Gastrocnemius medialis (tissue), 4 donors: ENCODE measurements around the gene NDUFS6. TPM values are rescaled to one million over a fixed set of nuclear protein-coding genes. Genes with fewer than 3 reads are reported as not detected.

Source experiments
- ATAC-seq, 2 donors: fragments of 150-250 bp; one replicate each; pipeline ENCODE4 v1.9.1; 2016
- DNase-seq, 2 donors: peaks; one replicate each; pipeline ENCODE4 v3.0.0-alpha.2; 2019
- H3K27ac ChIP-seq, 4 donors: fragments of 200-600 bp; sonication (generic); 1 replicate in 1 of 4; 2 replicates in 3 of 4; pipeline ENCODE4 v1.5.1; 2016 to 2018; ENCODE audit warnings: mild to moderate bottlenecking in 2 of 4, moderate library complexity in 1 of 4
- H3K27me3 ChIP-seq, 3 donors: fragments of 200-600 bp; sonication (generic) in 2 of 3; 1 replicate in 1 of 3; 2 replicates in 2 of 3; pipeline versions ENCODE4 v1.5.1 to v1.6.0; 2016 to 2019; ENCODE audit warnings: mild to moderate bottlenecking in 1 of 3, moderate library complexity in 1 of 3
- H3K36me3 ChIP-seq, 2 donors: fragments of 200-600 bp; sonication (generic) in 1 of 2; one replicate each; pipeline ENCODE4 v1.5.1; 2017 to 2018
- H3K4me1 ChIP-seq, 2 donors: fragments of 200-600 bp; sonication (generic) in 1 of 2; one replicate each; pipeline ENCODE4 v1.5.1; 2016 to 2017; ENCODE audit warnings: mild to moderate bottlenecking in 2 of 2
- H3K4me3 ChIP-seq, 4 donors: fragments of 200-600 bp; sonication (generic) in 3 of 4; 1 replicate in 1 of 4; 2 replicates in 3 of 4; pipeline ENCODE4 v1.5.1; 2016 to 2019; ENCODE audit warnings: mild to moderate bottlenecking in 2 of 4
- H3K9me3 ChIP-seq, 3 donors: fragments of 200-600 bp; sonication (generic) in 2 of 3; 1 replicate in 1 of 3; 2 replicates in 2 of 3; pipeline ENCODE4 v1.5.1; 2016 to 2019
- CTCF ChIP-seq, 5 experiments: fragments of 450-650 bp in 3 of 5; fragments of 200-600 bp in 2 of 5; sonication (generic) in 2 of 5; IDR thresholded peaks in 4 of 5; conservative IDR thresholded peaks in 1 of 5; 1 replicate in 4 of 5; 2 replicates in 1 of 5; pipeline ENCODE4 v1.5.1; 2016 to 2019; ENCODE audit warnings: antibody characterized with exemption in 5 of 5, mild to moderate bottlenecking in 3 of 5, moderate library complexity in 3 of 5
- POLR2A ChIP-seq, 2 donors: fragments of 450-650 bp; IDR thresholded peaks; one replicate each; pipeline ENCODE4 v1.6.1; 2017; ENCODE audit warnings: antibody characterized with exemption in 2 of 2, mild to moderate bottlenecking in 2 of 2, moderate library complexity in 2 of 2
- in situ Hi-C, 4 donors: fragments of 200-750 bp; cut with MboI; loops; one replicate each; pipeline versions ENCODE4 v1.15.0 to v1.8.0; 2017; ENCODE audit warnings: low sequenced_read_pairs in 4 of 4
- intact Hi-C: fragments of 100-400 bp; cut with DNase I; formaldehyde crosslinking; loops from one replicate; pipeline ENCODE4 v1.15.1; 2023; ENCODE audit warnings: low total_unique reads
- total RNA-seq, 4 donors: library from RNA; depleted of rRNA; stranded (reverse); fragments of >200 nt; gene quantifications; one replicate each; pipeline versions ENCODE4 v1.1.0 to v1.2.3, GENCODE V29; 2016

Gene NDUFS6
- total RNA-seq, 4 donors from 2014 or later: 70.8 to 135 (median 106) TPM

GRCh38 chr5:1754531-1755220 is 46.5 kb upstream of the NDUFS6 start:
- Histone ChIP-seq H3K36me3 (no peaks in the 10 kb centered on the region), H3K4me1 (no peaks in the 10 kb centered on the region), H3K27me3 (peaks cover 0 to 7% (median 0%) of the 10 kb centered on the region in 3 donors), H3K9me3 (no peaks in the 10 kb centered on the region), H3K27ac (no peak overlapping the region), H3K4me3 (no peak overlapping the region)
- intact Hi-C loops: no loop called here
- DNase-seq (no peak), ATAC-seq (no peak)
- in situ Hi-C loops: loop anchor here in 3 of 4 donors (25.0 kb wide), 1 partner anchor 283 kb away; no protein-coding TSS in a partner anchor
- TF ChIP-seq POLR2A (IDR thresholded peaks at IDR 0.05): no peak
- TF ChIP-seq CTCF (IDR thresholded peaks at IDR 0.05 in 4 of 5, conservative IDR thresholded peaks at IDR 0.05 in 1 of 5): no peak

GRCh38 chr5:1755321-1755949 is 45.8 kb upstream of the NDUFS6 start:
- in situ Hi-C loops: loop anchor here in 3 of 4 donors (25.0 kb wide), 1 partner anchor 282 kb away; no protein-coding TSS in a partner anchor
- Histone ChIP-seq H3K27me3 (peaks cover 0 to 7% (median 0%) of the 10 kb centered on the region in 3 donors), H3K4me1 (no peaks in the 10 kb centered on the region), H3K27ac (no peak overlapping the region), H3K4me3 (no peak overlapping the region), H3K36me3 (no peaks in the 10 kb centered on the region), H3K9me3 (no peaks in the 10 kb centered on the region)
- DNase-seq: no peak
- ATAC-seq: no peak
- intact Hi-C loops: no loop called here
- no peak for TF ChIP-seq CTCF (IDR thresholded peaks at IDR 0.05 in 4 of 5, conservative IDR thresholded peaks at IDR 0.05 in 1 of 5)
- TF ChIP-seq POLR2A (IDR thresholded peaks at IDR 0.05): no peak

GRCh38 chr5:1756481-1756880 is 44.7 kb upstream of the NDUFS6 start:
- no peak for TF ChIP-seq POLR2A (IDR thresholded peaks at IDR 0.05)
- TF ChIP-seq CTCF (IDR thresholded peaks at IDR 0.05 in 4 of 5, conservative IDR thresholded peaks at IDR 0.05 in 1 of 5): no peak
- intact Hi-C loops (no loop called here), in situ Hi-C loops (loop anchor here in 3 of 4 donors (25.0 kb wide), 1 partner anchor 281 kb away; no protein-coding TSS in a partner anchor)
- no peak for ATAC-seq
- peaks cover 0 to 3% (median 0%) of the 10 kb centered on the region in 3 donors for H3K27me3 ChIP-seq
- H3K4me3 ChIP-seq: no peak overlapping the region
- no peaks in the 10 kb centered on the region for H3K4me1 ChIP-seq
- H3K36me3 ChIP-seq: no peaks in the 10 kb centered on the region
- no peaks in the 10 kb centered on the region for H3K9me3 ChIP-seq
- H3K27ac ChIP-seq: no peak overlapping the region
- DNase-seq: no peak

- H3K4me3 ChIP-seq: no peak overlapping the region
- ATAC-seq: no peak
- peaks cover 0 to 5% (median 0%) of the 10 kb centered on the region in 3 donors for H3K27me3 ChIP-seq
- no peaks in the 10 kb centered on the region for H3K4me1 ChIP-seq
- no peak overlapping the region for H3K27ac ChIP-seq
- TF ChIP-seq CTCF (IDR thresholded peaks at IDR 0.05 in 4 of 5, conservative IDR thresholded peaks at IDR 0.05 in 1 of 5) (no peak), POLR2A (IDR thresholded peaks at IDR 0.05) (no peak)
- H3K36me3 ChIP-seq: no peaks in the 10 kb centered on the region
- no peaks in the 10 kb centered on the region for H3K9me3 ChIP-seq
- intact Hi-C loops (no loop called here), in situ Hi-C loops (loop anchor here in 3 of 4 donors (25.0 kb wide), 1 partner anchor 280 kb away; no protein-coding TSS in a partner anchor)
- DNase-seq: no peak
Observed at GRCh38 chr5:1757511-1757910, 43.7 kb upstream of the NDUFS6 start.
